Retina (tissue), 1 donor: ENCODE results near the gene GALNT18.
A peak's percentile ranks its signal among the peaks of the same experiment; 100 is the strongest.

Source experiments
- DNase-seq: peaks from one replicate; pipeline ENCODE4 v3.0.0-alpha.2; 2016

The GALNT18 gene

DNA sequence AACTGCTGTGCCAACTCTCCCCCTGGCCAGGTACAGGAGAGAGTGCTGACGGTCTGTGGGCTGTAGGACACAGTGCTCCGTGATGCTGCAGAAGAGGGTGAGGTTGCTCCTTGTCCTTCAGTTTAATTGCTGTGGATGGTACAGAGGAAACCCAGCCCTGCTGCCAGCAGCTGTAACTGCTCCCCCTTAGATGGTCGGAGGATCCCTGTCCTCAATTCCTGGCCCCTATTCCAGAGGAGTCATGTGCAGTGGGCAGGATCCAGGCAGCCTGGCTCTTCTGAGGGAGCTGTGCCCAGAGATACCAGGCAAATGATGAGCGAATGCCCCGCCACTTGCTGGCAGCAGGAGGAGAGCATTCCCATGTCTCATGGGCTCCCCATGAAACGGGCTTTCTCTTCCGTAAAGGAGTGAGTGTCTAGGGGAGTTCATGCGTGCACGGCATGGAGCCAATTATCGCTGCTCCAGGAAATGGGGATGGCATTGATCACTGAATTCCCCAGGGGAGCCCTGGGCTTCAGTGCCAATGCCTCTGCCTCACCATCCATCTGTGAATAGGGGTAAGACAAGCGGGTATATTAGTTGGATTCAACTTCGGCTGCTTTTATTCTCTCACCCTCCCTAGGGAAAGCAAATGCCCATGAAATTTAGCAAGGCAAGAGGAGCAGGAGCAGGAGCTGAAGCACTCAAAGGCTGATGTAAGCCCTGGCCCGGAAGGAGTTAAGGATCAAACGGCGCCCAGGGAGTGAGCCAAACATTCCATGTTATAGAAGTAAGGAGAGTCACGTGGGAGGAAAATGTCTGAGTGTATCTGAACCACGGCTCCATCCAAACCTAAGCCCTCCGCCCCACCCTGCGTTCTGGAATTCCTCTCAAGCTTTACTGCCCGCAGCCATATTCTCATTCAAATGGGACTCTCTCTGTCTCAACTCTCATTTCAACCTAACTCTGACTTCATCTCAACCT lies 217.8 kb downstream of the GALNT18 start:
- peak; percentile 68 for DNase-seq

DNA sequence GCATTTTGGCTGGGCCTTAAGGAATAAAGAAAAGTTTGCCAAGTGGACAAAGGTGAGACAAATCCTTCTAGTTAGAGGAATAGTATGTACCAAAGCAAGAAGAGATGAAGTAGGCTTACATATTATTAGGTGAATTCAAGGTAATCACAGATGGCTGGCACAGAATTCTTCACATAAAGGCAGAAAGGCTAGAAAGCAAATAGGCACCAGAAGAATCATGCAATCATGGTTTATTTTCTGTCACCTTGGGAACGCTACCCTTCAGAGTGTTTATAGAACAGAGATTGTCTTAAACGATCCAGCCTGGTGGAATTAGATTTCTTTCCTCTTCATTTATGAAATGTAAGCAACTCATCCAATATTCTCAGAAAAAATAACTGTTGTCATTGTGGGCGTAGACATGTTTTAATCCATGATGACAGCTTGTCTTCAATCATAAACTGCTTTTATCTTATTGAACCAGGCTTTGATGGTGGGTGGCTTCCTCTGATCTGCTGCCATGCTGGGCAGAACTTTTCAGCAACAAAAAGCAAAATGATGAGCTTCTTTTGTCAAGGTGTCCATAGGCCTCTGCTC lies 219.8 kb downstream of the GALNT18 start:
- DNase-seq, result no peak

DNA sequence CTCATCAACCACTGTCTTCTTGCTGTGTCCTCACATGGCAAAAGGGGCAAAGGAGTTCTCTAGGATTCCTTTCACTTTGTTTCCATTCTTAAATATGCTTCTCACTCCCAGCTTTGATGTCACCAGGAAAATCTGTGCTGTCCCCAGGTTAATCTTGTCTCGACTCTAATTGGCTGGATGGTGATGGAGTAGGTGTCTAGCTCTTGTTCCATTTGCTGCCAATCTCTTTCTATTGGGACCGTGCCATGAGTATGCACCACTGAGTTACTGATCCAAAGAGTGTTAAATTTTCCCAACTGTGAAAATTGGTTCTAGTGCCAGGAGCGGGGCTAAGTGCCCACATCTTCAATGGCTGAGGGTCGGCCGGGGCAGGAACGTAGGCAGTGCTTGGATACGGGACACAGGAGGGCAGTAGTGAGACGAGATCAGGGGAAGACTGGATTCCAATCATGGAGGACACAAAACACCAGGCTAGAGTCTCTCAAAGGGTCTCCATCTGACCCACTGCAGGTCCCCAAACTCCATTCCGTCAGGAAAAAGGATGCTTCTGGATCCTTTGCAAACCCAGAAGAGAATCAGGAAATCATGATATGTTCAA lies 221.1 kb downstream of the GALNT18 start:
- no peak for DNase-seq

DNA sequence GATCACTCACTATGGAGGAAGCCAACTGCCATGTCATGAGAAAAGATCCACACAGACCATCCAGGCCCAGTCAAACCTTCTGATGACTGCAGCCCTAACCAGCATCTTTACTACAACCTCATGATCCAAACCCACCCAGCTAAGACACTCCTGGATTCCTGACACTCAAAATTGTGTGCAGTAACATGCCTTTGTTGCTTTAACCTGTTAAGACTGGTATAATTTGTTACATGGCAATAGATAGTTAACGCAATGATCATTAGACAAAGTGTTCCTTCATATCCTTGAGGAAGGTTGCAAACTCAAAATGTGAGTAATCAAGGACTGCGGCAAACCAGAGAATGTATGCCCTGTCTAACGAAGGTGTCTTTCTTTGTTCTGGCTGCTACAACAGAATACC lies 221.7 kb downstream of the GALNT18 start:
- no peak for DNase-seq

DNA sequence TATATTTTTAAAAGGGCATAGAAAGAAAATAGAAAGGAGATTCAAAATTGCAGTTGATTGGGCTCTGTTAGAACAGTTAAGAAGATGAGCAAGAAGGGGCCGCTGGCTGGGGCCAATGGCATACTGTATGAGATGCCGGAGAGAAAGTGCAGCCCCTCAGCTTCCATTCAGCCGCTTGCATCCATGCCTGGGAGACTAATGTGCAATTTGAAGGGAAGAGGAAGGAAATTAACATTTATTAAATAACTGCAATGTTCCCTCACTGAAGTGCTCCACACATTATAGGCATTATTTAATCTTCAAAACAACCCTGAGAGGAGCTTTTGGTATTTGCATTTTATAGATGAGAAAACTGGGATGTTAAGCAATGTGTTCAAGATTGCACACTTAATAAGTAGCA lies 224.0 kb downstream of the GALNT18 start:
- no peak for DNase-seq

DNA sequence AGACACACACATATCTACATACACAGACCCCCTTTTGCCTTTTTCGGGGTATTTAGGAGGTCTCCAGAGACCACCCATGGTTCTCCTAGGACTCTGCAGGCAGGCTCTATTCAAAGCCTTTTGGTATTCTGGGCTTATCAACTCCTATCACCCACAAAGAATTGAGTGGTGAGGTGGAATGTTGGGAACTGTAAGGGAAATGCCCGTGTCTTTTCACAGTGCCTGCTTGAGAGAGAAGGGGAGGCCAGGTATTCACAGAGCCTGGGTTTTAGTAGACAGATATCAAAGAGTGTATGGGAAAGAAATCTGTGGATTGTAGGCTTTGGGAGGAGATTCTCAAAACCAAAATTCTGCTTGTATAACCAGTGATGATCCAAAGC lies 224.8 kb downstream of the GALNT18 start:
- no peak for DNase-seq

DNA sequence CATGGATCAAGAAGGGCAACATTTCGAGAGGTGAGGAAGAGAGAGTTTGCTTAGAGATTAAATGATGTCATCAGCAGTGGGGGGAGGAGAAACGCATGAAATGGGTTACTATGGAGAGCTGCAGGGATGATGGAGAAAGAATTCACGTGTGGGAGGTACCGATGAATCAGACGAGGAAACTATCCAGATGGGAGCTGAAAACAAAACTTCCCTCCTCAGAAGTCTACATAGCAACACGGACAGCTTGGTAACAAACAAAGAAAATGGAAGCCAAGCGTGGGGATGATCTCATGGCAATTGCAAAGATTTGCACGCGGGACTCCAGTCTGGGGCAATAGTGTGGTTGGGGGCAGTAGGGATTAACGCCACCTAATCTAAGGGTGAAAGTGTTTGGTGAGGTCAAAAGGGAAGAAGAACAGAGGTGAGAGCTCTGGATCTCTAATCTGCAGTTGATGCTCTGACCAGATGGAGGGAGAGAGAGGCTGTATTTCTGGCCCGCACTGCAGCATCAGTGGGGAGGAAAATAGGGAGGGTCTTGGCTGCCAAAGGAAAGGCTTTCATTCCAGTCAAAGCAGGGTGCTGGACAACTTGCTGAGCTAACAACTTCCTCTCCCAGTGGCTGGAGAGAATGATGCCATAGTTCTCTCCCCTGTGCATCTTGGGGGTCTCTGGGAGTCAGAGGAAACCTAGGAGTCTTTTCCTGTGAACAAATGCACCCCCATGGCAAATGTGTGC lies 225.3 kb downstream of the GALNT18 start:
- DNase-seq, result no peak

DNA sequence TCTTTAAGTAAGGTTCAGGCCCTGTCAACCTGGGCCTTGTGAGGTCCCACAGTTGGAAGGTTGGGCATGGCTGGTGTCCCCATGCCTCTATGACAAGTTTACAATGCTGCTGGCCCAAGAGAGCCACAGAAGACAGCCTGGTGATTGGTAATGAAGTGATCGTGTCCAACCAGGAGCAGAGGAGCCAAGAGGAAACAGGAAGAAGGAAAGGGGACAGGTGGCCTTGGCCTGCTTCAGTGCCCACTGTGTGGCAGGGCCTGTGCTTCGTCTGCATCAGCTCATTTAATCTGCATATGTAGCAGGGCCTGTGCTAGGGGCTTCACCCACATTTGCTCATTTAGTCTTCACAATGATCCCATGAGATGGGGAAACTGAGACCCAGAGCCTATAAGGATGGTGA lies 226.7 kb downstream of the GALNT18 start:
- no peak for DNase-seq

DNA sequence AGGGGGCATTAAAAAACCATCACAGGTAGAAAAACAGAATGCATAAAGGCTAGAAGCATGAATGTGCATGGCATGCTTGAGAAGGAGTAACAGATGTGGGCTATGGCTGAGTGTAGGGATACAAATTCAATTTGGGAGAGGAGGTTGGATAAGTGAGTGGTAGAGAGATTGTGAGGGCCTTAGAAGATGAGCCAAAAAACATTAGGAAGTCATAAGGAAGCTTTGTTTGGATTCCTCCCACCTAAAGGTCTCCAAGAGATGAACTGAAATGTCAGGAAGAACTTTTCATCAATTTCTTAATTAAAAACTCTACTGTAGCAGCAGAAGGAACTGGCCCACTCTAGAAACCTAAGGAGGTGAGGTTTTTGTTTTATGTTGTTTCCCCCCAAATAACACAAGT lies 227.6 kb downstream of the GALNT18 start:
- DNase-seq, result no peak

DNA sequence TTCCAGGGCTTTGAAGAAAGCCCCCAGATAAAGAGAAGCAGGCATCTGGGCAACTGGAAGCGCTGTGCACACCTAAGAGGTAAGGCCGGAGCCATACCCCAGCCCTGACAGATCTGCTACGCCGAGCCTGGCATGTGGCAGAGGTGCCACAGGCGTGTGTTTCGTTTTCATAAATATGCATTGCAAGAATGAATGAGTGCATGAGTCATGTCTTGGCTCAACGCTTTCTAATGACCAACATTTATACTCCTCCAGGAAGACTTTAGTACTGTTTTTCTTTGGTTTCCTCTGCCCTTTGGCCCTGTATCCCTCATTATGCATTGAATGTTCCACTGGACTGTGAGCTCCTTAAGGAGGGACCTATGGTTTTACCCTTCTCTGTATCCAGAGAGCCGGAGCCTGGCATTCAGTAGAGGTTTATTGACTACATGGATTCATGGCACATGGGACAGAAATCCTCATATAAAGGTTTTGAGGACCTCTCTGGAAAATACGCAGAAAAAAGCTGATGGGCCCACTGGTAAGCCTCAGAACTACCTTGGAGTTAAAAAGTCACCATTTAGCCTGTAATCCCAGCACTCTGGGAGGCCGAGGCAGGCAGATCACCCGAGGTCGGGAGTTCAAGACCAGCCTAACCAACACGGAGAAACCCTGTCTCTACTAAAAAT lies 229.9 kb downstream of the GALNT18 start:
- DNase-seq, result no peak

DNA sequence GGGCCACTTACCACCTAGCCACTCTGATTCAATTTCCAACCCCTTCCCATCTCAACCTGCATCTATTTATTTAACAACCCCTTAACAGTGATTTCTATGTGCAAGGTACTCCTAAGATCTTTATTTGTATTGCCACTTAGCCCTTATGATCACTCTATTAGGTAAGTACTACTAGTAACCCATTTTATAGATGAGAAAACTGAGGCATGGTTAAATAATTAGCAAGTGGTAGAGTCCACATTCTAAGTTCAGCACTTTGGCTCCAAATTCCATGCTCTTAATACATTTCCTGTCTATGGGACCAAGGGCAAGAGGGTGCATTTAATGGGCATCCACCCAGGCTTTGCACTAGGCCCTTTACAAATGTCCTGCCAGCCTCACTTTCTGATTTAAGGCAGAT lies 230.6 kb downstream of the GALNT18 start:
- no peak for DNase-seq

DNA sequence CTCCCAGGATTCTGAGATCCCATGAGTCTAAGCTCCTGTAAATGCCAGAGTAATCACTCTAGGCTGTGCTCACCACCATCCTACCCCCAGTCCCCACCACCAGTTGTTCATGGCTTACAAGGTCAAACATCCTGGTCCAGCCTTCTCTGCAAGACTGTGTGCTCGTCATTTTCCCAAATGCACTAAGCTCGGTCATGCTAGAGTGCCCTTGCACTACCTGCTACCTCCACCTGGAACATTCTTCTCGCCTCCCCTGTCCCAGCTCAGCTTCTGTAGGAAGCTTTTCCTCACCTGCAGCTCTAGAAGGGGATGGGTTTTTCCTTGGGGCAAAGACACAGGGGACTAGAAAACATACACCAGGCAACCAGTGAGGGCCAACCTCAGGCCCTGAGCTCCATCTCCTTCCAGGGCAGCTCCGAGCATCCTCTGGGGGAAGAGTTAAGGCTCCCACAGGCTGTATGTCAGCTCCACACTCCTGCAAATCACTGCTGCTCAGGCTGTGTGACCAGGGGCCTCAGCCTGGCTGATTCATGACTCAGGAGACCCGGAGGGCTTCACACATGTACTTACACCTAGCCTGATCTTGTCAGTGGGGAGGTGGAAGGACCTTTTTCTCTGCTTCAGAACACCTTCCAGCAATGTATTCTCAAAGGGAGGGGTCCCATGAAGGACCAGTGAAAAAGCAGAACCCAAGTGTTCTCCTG lies 231.6 kb downstream of the GALNT18 start:
- no peak for DNase-seq

DNA sequence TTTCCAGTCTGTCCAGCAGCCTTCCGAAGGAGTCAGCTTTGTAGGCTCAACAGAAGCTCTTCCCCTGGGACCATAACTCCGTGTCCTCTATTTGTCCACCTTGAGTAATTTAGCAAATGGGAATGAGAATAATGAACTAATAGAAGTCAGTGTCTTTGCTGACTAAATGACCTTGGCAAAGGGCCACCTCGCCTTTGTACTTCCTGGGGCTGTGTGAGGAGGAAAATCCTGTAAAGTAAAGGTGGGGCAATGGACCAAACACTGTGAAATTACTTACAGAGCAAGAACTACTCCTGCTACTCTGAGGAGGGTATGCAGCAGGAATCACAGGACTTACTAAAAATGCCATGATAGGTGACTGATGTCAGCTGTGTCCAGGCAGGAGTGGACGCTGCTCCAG lies 232.6 kb downstream of the GALNT18 start:
- DNase-seq, result no peak

DNA sequence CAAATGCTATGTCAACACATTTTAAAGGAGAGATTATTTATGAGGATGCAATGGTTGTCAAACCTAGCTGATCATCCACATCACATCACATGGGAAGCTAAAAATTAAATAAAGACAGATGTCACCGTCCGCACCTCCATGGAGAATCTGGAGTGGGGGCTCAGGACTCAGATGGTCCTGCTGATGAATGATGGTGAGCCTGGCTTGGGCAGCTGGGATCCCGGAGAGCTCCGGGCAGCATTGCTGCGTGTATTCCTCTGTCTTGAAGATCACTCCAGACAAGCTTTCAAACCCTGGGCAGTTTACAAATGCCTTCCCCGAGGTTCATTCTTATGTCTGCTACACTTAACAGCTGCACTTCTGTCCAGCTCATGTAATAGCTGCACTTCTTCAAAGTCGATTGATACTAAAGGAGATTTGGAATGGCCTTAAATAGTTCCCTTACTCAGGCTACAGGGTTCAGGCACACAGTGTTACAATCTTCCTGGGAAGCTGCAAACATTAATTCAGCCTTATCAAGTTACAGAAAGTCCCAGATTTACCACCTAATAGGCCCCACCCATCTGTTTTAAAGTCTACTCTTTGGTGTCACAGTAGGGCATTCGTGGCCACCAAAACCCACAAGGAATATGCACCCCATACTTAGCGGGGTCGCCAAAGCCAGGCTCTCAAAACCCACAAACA lies 234.0 kb downstream of the GALNT18 start:
- no peak for DNase-seq

DNA sequence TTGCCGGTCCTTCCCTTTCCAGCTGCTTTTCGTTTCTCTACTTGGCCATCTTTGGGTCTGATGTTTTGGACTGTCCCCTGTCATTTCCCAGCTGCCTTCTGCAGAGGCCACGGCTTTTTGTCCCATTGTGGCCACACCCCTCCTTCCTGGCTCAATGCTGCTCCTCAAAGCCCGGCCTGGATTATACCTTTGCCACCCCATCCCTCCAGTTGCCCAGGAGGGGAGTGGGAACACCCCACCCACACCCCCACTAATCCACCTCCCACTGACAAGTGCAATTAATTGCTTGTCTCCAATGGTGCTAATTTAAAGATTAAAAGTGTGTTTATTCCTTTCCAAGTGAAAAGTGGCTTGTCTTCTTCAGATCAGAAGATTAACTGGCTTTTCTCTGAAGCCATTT lies 234.6 kb downstream of the GALNT18 start:
- no peak for DNase-seq

DNA sequence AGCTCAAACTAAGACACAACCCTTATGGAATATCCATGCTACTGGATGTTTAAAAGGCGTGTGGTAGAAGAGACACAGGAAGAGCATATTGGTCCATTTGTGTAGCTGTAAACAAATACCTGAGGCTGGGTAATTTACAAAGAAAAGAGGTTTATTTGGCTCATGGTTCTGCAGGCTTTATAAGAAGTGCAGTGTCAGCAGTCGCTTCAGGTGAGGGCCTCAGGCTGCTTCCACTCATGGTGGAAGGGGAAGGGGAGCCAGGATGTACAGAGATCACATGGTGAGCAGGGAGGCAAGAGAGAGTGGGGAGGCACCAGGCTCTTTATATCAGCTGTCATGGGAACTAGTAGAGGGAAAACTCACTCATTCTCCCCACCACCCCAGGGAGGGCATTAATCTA lies 237.0 kb downstream of the GALNT18 start:
- DNase-seq, result no peak

DNA sequence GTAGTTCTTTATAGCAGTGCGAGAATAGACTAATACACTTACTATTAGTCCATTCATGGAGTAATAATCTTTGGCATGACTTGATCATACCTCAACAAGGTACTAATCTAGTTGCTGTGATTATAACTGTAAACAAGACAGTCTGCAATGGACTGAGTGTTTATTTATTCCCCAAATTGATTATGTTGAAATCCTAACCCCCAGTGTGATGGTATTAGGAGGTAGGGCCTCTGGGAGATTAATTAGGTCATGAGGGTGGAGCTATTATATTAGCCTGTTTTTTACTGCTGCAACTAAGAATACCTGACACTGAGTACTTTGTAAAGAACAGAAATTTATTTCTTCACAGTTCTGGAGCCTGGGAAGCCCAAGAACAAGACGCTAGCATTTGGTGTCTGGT lies 237.8 kb downstream of the GALNT18 start:
- no peak for DNase-seq

DNA sequence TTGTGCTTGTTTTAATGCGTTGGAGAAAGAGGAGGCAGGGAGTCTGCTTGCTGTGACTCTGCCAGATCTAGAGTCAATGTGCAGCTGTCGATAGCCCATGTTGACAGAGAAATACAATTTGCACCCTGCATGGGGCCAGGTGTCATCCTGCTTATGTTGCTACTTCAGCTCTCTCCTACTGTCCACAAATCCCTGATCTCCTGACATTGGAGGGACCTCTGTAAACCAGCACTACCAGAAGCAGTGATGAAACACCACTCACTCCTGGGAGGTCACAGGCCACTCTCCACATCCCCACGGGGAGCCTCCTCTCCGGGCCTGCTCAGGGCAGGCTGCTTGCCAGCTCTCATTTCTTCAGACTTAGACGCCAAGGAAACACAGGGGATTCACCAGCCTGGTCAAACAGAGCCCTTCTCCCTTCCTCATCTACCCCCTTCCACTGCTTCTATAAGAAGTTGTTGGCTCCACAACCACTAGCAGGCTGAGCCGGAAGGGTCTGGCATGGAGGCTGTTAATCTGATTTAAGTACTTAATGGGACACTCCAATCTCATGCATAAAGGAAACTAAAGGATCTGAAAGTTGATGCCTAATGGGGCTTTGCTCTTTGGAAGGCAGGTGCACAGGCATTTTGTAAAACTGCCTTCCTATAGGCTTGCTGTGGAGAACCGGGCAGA lies 238.8 kb downstream of the GALNT18 start:
- no peak for DNase-seq

DNA sequence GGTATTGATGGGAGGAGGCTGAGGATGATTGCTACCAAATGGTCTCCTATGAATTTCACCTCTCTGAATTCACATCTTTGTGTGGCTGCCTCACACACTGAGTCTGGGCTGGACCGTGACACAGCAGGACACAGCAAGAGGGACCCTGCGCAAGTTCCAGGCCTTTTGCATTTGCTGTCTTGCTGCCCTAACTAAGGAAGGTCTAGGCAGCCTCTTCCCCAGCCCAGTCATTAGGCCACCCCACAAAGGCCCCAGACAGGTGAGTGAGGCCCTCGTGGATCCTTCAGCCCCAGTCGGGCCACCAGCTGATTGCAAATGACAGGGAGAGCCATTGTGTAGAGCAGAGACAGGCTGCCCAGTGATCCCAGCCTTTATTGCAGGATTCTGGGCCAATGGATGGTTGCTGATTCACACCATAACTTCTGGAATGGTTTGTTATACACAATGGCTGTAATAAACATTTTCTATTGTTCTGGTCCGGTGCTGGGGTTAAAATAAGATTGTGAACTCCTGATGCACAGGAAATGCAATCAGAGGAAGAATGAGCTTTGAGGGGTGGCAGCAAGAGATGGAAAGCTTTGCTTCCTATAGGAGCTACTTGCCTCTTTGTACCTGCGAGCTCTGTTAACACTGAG lies 240.2 kb downstream of the GALNT18 start:
- DNase-seq, result no peak

DNA sequence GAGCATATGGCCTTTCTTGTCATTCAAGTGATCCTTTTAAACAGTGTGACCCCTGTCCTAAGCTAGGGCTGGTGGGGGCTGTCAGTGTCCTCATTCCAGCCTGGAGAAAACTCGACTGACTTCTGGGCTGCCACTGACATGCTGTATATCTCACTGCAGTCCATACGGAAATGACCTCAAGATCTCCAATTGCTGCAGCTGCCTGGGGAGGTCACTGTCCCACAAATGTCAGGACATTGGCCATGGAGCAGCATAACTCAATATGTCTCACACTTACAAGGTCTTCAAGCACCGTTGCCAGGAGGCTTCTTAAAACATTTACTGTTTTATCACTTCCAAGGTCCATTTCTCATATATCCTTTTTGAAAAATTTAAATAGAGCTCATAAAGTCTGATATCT lies 240.9 kb downstream of the GALNT18 start:
- DNase-seq, result no peak

DNA sequence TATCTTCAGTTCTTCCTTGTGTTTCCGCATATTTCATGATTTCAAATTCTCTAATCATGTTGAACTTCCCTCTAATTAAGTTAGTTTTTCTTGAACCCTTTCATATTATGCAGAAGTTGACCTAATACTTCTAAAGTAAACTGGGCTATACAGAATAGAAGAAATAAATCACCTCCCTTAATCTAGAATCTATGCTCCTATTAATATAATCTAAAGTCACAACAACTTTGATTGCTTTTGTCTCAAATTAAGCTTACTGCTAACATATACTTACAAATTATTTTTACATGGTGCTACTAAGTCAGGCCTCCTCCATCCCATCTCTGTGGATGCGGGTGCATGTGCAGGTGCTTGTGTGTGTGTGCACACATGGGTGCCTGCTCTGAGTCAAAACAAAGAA lies 241.5 kb downstream of the GALNT18 start:
- DNase-seq, result no peak
